HG03135 (cell line): Measurements from ENCODE around the gene THRAP3.

Source experiments
- ATAC-seq: cut with Tn5 transposase; IDR thresholded peaks from one replicate; pipeline ENCODE4 v1.9.1; 2021; ENCODE audit warnings: mild to moderate bottlenecking, moderate library complexity; ENCODE audit not compliant: unreplicated experiment

The THRAP3 gene

DNA sequence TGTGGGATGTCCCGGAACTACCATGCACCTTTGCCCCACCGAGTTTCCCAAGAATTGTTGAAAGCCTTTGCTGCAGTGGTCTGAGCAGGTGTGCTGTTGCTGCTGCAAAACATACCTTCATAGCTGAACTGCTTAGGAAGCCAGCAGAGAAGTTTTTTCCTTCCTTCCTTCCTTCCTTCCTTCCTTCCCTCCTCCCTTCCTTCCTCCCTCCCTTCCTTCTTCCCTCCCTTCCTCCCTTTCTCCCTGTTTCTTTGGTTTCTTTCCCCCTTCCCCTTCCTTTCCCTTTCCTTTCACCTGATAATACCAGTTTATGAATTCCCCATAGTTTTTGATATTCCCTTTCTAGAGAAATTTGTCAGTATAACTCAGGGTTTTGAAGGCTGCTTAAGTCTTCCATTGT, 71.1 kb downstream of the THRAP3 start:
- no peak for ATAC-seq

DNA sequence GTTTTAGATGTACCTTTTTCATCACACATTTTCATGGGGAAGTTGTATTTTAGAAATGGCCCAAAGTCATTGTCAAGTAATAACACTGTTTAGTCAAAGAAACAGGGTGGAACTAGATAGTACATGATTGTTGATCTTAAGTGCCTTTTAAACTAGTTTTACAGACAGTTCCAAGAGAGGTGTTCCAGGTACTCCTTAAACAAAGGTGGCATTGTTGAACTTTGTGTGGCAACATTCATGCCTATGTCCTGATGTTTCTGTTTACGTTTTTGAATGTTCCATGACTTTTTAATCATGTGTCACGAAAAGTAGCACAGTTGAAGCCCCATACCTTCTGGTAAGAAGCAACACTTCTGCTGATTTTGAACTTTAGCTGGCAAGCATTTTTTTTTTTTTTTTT, 72.8 kb downstream of the THRAP3 start:
- no peak for ATAC-seq

- no peak for ATAC-seq
These were observed 74.4 kb downstream of the THRAP3 start for GRCh38 chr1:36298640-36299039.

DNA sequence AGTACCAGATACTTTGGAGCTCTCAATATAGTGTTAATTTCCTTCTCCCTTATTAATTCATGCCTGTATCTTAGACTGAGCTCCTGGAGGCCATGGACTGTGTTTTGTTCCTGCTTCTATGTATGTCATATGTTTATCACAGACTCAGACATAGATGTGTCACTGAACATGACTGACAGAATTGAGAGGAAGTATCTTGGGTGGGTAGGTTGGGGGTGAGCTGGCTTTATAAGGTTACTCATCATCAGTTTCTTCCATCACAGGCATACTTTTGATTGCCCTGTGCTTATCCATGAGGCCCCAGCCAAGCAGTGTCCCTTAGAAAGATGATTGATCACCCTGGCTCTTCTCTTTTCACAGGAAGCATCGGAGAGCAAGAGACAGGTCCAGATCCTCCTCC, 76.3 kb downstream of the THRAP3 start:
- no peak for ATAC-seq

DNA sequence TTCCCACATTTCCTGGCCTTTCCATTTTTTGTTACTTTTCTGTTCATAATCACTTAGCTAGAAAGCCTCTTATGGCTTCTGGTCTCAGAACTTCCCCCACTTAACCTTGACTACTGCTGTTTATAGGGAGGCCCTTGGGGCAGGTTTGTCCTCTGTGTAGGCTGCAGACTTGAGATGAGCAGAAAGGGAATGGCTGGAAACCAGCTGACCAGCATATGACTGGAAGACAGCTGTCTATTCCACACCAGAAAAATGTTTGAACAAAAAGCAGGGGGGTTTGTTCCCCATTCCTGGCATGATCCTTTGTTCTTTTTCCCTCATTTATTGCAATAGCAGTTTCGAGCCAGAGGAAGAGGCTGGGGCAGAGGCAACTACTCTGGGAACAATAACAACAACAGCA, 77.0 kb downstream of the THRAP3 start:
- ATAC-seq: no peak

GRCh38 chr1:36303244-36303643, 79.0 kb downstream of the THRAP3 start:
- no peak for ATAC-seq

- no peak for ATAC-seq
These were observed 79.6 kb downstream of the THRAP3 start for GRCh38 chr1:36303650-36304360.

DNA sequence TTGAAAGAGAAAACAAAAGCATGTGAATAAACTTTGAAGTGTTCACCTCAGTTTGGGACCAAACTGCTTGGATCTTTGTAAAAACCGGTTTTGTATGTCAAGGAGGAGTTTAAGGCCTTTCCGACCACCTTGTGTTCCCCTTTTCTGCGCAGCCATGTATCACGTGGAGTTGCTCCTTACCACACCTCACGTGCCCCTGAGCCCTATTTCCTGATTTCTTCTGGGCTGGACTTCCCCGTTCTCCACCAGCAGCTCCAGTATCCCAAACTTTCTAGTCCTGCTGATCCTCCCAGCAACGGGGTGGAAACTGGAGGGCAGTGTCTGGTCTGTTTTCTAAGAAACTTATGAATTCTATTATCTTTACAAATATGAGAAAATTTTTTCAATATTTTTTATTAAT, 80.3 kb downstream of the THRAP3 start:
- ATAC-seq: no peak

- ATAC-seq: no peak
These were observed 81.0 kb downstream of the THRAP3 start for GRCh38 chr1:36304970-36305914.

- no peak for ATAC-seq
These were observed 81.6 kb downstream of the THRAP3 start for GRCh38 chr1:36305915-36306209.

- ATAC-seq: peak; percentile 40
These were observed 82.1 kb downstream of the THRAP3 start, which contains the start of gene SH3D21 for GRCh38 chr1:36306210-36306901. Gene SH3D21, plus strand, starts transcription at chr1:36306368. Its CDS starts 53 bp downstream, at chr1:36306421.

DNA sequence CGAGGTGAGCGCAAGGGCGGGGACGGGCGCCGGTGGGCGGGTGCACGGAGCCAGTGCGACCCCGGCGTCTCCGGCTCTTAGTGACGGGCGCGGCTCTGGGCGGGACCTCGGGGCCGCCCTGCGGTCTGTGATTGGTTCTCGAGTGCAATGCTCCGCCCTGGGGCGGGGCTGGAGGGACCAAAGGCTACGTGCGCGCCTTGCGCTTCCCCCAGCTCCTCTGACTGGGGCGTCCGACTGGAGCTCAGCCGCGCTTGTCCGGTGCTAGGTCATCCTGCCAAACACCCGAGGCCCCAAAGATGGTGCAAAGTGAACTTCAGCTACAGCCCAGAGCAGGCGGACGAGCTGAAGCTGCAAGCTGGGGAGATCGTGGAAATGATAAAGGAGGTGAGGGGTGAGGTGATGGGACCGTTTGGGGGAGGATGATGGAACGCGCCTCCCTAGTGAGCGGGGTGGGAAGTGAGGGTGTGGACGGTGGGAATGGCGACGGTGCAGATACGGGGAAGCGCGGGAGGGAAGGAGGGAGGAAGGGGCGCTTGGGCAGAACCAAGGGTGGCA, 82.7 kb downstream of the THRAP3 start:
- peak; percentile 96 for ATAC-seq

GRCh38 chr1:36307601-36308330, 83.5 kb downstream of the THRAP3 start:
- ATAC-seq: no peak

- no peak for ATAC-seq
These were observed 85.2 kb downstream of the THRAP3 start for GRCh38 chr1:36309397-36309796.

DNA sequence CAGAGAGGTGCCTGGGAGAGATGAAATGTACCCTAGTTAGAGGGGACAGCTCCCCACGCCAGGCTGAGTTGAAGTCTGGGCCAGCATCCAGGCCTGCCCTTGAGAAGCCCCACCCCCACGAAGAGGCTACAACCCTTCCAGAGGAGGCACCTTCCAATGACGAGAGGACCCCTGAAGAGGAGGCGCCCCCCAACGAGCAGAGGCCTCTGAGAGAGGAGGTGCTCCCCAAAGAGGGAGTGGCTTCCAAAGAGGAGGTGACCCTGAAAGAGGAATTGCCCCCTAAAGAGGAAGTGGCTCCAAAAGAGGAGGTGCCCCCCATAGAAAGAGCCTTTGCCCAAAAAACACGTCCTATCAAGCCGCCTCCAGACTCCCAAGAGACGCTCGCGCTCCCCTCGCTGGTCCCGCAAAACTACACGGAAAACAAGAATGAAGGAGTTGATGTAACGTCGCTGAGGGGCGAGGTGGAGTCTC, 96.1 kb downstream of the THRAP3 start:
- ATAC-seq: no peak

DNA sequence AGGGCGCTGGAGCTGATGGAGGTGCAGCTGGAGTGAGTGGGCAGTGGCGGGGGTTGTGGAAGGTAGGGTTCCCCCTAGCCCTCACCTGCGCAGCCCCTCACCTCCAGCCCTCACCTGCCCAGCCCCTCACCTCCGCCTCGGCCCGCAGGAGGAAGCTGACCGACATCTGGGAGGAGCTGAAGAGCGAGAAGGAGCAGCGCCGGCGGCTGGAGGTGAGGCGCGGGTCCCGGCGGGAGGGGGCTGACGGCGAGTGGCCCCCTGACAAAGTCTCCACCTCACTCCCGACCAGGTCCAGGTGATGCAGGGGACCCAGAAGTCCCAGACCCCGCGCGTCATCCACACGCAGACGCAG, 96.5 kb downstream of the THRAP3 start:
- no peak for ATAC-seq

- ATAC-seq: no peak
These were observed 97.1 kb downstream of the THRAP3 start for GRCh38 chr1:36321119-36321951.

GRCh38 chr1:36322041-36322785, 98.0 kb downstream of the THRAP3 start:
- ATAC-seq: no peak
